T-helper 1 cell treated with Interleukin-12 subunit alpha and Interleukin-12 subunit beta and Interleukin-4 antibody, amounts not matched to agents 30 μg/mL and 1 μg/mL, for 36 hours (primary cell): Measurements from ENCODE around the gene SGSM1.

ENCODE experiments used
- H3K27ac Mint-ChIP-seq: one replicate; pipeline ENCODE4 v1.8.0; 2021; ENCODE audit warnings: mild to moderate bottlenecking, mixed read lengths
- H3K27me3 Mint-ChIP-seq: one replicate; pipeline ENCODE4 v1.8.0; 2021; ENCODE audit warnings: low read depth, mixed read lengths
- H3K36me3 Mint-ChIP-seq: one replicate; pipeline ENCODE4 v1.8.0; 2021; ENCODE audit warnings: low read depth, mixed read lengths
- H3K4me1 Mint-ChIP-seq: one replicate; pipeline ENCODE4 v1.8.0; 2021; ENCODE audit warnings: low read depth, mixed read lengths
- H3K4me3 Mint-ChIP-seq: one replicate; pipeline ENCODE4 v1.8.0; 2021; ENCODE audit warnings: mild to moderate bottlenecking, moderate library complexity, mixed read lengths
- H3K9me3 Mint-ChIP-seq: one replicate; pipeline ENCODE4 v1.8.0; 2021; ENCODE audit warnings: mixed read lengths

SGSM1 gene

DNA sequence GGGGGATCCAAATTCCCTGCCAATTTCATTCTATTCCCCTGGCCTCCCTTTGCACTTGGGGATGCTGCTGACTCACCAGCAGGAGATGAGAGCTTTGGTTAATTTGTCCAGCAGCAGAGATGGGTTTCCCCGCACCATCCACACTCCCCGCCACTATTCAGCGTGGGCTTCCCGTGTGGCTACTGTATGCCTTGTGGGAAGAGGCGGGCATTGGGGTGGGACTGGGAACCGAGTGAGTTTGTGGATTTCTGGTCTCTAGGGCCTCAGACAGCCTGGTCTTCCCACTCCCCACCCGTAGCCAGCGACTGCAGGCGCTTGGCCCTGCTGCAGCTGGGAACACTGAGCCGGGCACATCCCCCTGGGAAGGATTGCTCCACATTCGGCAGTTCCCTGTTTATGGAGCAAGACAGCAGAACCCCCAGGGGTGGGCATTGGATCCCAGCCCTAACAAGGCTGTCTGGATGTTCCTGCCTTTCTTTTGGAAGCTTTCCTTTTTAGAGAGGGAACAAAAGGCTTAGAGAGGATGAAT is 169.9 kb downstream of the SGSM1 start:
- H3K4me1 Mint-ChIP-seq: peaks cover 2% of the 10 kb centered on the region
- H3K4me3 Mint-ChIP-seq: no peak overlapping the region
- H3K9me3 Mint-ChIP-seq: no peaks in the 10 kb centered on the region
- peaks cover 29% of the 10 kb centered on the region for H3K27me3 Mint-ChIP-seq
- H3K27ac Mint-ChIP-seq: no peak overlapping the region
- H3K36me3 Mint-ChIP-seq: no peaks in the 10 kb centered on the region

DNA sequence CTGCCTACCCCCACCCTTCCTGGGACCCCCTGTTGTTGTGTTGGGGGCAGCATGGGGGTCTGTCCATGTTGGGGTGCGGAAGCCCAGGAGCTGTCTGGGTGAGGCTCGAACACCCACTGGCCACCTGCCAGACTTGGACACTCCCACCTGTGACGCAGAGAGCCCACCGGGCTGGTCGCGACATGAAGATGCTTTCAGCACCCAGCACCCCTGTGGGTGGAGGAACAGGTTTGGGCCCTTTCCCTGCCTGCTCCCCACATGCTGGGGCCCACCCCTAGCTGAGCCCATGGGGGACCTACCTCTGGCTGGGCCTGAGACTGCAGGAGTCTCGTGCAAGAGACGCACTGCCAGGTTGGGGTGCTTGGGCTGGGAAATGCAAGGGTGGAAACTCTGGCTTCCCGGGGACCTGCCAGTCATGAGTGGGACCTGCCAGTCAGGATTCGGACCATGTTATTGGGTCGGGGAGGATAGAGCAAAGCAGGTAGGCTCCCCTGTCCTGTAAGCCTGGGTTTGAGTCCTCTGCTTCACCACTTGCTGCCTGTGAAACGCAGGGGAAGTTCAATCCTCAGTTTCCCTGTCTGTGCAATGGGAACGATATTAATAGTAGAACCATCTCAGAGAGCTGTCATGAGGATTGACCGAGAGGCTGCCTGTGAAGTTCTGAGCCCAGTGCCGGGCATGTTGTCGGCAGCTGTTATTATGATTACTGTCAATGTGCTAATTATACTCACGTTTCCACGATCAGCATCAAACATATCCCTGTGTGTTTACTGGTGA is 170.6 kb downstream of the SGSM1 start:
- Mint-ChIP-seq H3K9me3 (no peaks in the 10 kb centered on the region), H3K4me3 (no peak overlapping the region), H3K36me3 (no peaks in the 10 kb centered on the region), H3K27me3 (peaks cover 29% of the 10 kb centered on the region), H3K27ac (no peak overlapping the region), H3K4me1 (peaks cover 2% of the 10 kb centered on the region)
